ENCODE measurements around the gene CAMK1.
"Not testable (repeated sequence)": the region's sequence is repeated elsewhere in the genome, so short reads cannot be mapped to it uniquely, and the experiment has no call there.

CAMK1 gene

DNA sequence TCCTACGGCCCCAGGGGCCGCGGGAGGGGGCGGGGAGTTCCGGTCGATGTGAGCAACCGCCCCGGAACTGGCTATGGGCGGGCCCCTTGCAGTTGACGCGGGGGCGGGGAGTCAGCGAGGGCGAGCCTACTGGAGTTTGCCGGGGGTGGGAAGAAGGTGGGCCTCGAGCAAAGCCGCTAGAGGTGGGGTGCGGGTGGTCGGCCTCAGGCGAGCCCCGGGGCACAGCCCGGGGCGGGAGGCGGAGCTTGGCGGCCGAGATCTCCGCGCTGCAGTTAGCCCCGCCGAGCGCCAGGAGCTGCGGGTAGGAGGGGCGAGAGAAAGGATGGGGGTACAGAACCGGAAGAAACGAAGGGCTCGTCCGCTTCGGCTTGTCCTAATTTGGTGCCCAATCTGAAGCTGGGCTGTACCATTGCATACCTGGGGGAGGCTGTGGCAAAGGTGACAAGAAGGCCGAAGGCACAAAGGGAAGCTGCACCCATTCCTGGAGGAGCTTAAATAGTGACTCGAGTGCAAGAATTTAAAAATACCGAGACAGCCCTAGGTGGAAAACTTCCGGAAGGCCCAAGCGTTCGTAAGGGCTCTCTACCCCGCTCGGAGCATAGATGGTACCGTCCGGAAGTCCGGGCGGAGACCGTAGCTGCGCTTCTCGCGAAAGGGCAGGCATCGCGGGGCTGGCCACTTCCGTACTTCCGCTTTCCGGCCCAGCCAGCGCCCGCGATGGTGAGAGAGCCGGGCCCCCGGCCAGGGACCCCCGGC lies 22.8 kb upstream of the CAMK1 start, which contains the start of the genes ARPC4 and TADA3:
ARPC4 (plus strand) TSS at position 678 of the 756 bp plus-strand sequence; CDS start at position 718, 40 bp downstream.
TADA3 (minus strand) TSS at position 69 of the 756 bp plus-strand sequence. CDS start 1,007 bp downstream, outside the sequence.
- peak; percentile 97 for DNase-seq

DNA sequence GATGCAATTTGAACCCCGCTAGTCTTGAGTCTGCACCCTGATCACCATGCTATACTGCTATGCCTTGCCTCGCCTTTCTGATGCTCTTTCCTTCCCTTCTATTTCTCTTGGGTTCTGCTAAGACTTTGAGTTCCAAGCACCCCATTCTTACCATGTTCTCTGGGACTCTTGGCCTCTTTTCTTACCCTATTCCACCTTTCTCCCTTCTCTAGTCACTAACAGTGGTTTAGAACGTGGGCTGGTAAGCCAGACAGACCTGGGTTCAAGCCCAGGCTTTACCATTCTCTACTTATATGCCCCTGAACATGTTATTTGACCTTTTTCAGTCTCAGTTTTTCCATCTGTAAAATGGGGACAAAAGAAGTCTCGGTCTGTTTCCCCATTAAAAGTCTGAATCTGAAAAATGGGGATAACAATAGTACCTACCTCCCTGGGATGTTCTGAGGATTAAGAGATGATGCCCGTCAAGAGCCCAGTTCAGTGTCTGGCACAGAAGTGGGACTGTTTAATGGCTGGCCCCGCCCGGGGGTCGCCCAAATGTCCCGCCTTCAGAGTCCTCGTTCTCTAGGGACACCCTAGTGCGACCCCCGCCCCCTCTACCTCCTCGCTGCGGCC lies 22.1 kb upstream of the CAMK1 start:
- no peak for DNase-seq

DNA sequence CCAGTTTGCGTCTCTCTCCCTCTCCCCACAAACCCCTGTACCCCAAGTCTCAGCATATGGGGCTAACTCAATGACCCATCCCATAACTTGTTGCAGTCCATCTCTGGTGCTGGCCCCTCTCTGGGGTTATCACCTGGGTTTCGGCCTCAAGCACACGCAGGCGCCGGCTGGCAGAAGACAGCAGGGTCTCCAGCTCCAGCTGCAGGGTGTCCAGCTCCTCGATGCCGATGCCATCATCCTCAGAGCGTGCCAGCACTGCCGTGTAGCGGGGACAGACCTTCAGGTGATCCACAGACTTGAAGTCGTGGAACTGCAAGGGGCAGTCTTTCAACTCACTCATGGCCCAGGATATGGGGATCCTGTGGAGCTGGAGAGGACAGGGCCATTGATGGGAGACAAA lies 21.4 kb upstream of the CAMK1 start:
- DNase-seq = no peak

DNA sequence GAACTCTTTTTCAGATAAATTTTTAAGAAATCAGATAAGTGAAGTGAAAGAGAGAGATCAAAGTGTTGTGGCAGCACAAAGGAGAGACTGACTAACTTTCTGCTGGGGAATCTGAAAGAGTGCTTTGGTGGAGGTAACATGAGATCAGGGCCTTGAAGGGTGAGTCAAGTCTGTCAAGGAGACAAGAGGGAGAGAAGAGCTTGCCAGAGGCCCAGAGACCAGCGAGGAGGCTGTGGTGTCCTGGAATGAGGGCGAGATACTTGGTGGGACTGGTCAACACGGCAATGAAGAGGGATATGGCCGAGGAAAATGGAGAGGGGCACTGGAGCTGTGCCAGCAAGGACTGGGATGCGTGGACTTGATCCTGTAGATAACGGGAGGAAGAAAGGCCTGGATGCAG lies 18.0 kb upstream of the CAMK1 start:
- DNase-seq = no peak

DNA sequence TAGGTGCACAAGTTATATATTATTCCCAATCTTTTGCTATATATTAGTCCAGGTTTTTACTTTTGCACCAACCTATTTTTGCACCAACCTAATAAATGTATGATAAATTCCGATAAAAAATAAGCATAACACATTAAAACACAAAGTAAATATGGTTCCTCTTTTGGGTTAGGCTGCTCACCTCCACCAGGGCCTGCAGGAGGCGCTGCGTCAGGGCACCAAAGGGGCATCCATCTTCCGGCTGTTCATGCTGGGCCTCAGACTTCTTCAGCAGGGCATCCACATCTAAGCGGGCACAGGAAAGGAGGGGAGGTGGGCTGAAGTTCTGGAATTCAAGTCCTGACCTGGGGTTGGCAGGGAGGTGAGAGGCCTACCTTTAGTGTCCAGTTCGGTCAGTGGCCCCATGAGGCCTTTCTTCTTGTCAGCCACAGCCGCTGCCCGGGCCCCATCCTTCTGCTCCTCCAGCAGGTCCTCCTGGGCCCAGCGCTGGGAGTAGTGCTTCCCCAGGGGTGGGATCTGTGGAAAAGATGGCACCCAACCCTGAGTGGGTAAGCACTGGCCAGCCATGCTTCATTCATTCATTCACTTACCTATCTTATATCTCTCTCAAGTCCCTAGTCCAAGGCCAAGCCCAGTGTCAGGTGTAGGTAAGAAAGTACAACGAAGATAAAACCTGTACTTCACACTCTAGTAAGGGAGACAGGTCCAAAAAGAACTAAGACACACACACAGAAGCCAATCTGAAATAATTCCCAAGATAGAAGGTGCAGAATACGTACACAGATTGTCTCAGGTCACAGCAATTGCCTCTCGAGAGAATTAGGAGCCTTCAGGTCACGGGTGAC lies 17.3 kb upstream of the CAMK1 start:
- no peak for DNase-seq

DNA sequence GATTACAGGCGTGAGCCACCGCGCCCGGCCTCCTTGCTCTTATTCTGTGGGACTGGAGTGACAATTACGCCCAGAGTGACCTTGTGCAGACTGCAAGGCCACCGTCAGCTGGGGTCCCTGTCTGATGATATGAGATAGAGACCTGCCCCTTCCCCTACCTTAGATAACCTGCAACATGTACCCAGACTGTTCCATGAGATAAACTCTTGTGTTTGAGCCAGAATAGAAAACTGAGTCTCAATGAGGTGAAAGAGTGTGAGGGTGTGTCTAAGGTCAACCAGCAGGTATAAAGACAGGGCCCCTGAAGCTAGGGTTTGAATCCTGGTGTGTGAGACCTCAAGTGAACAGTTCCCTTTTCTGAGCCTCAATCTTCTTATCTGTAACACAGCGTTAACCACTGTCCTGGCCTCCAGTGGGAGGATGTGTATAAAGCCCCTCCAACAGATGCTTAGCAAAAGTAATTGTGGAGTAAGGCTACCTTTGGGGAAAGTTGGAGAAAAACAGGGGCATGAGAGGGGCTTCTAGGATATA lies 16.5 kb upstream of the CAMK1 start:
- DNase-seq = no peak

DNA sequence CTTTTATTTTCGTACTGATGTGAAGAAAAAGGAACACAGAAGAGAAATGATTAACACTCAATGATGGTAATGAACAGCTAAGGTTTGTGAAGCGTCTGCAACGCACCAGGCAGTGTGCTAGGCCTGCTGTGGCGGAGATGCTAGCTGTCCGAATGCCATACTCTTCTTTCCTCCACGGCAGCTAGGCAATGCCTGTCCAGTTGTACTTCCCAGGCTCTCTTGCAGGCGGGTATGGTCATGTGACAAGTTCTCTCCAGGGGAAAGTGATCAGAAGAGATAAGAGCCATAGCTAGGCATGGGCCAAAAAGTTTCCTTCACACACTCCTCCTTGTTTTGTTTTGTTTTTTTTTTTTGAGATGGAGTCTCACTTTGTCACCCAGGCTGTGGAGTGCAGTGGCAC lies 15.9 kb upstream of the CAMK1 start:
- DNase-seq = no peak

DNA sequence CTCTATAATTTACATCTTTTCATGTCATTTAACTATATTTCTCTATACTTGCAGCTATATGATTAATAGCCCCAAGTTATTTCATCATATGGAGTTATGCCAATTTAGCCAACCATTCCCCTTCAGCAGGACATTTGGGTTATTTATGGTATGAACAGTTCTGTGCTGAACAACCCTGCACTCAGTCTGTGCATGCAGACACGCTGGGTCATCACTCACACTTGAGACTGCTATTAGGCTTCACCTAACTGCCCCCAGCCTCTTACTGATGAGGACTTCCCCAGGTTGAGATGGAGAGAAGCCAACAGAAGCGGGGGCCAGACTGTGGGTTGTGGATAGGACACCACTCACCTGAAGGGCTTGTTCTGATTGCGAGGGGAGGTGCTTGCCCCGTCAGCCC lies 15.2 kb upstream of the CAMK1 start:
- DNase-seq = peak; percentile 69

DNA sequence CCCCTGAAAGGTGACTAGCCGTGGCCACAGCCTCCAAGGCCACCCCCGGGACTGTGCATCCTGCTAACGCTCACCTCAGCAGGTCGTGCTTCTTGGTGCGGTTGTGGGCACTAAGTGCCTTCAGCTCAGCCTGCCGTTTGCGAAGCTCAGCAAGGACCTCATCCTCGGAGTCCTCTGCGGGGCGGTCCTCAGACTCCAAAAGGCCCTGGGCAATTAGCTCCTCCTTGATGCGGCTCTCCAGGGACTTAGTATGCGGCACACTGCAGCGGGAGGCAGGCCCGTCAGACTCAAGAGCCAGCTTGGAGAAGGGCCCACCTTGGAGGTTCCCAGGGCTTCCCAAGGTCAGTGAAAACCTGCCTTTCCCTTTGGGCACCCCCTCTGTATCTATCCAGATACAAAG lies 14.2 kb upstream of the CAMK1 start:
- no peak for DNase-seq

DNA sequence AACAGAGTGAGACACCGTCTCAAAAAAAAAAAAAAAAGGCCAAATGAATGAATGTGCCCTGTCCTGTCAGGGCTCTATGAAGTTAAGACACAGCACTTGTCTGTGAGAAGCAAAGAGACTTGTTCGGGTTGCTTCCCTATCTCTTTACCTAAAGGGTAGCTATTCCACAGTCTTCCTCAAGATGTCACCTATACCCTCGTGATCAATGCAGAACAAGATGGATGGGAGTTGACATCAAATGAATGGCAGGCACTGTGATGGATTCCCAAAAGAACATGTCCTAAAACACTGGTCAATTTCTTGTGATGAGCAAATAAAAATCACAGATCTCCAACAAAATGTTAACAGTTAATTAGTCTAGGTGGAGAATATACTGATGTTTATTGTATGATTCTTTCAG lies 13.0 kb upstream of the CAMK1 start:
- DNase-seq = no peak

DNA sequence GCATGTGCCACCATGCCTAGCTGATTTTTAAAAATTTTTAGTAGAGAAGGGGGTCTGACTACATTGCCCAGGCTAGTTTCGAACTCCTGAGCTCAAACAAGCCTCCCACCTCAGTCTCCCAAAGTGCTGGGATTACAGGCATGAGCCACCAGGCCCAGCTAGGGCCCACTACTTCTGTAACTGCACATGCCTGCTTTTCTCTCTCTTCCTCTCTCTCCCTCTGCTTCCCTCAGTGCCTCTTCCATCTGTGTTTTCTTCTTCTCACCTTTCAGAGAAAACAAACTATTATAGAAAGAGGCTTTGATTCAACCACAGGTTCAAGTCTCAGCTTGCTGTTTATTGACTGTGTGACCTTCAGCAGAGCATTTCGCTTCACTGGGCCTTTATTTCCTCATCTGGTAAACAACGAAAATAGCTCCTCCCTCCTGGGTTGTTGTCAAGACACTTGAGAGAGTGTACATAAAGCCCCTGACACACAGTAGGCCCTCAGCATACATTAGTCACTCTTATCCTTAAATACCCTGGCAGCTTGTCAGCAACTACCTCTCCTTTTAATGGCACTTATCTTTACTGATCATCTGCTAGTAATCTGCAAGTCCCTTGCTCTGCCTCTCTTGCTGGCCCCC lies 12.3 kb upstream of the CAMK1 start:
- no peak for DNase-seq

DNA sequence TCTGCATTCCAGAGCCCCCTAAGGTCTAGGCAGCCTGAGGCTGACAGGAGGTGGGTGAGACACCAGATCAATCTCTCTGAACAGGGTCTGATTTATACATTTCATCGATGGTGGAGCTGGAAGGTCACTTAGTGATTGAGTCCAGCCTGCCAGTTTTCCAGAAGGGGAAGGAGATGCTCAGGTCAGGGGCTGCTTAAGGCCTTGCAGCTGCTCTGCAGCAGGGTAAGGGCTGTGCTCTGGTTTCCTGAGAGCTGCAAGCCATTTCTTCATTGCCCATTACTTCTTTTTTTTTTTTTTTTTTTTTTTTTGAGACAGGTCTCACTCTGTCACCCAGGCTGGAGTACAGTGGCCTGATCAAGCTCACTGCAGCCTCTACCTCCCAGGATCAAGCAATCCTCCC lies 11.8 kb upstream of the CAMK1 start:
- no peak for DNase-seq

DNA sequence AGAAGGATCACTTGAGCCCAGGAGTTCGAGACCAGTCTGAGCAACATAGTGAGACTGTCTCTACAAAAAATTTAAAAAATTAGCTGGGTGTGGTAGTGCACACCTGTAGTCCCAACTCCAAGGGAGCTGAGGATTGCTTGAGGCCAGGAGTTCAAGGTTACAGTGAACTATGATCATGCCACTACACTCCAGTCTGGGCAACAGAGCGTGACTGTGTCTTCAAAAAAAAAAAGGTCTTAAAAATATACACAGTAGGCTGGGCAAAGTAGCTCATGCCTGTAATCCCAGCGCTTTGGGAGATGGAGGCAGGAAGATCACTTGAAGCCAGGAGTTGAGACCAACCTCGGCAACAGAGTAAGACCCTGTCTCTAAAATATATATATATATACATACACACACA lies 11.2 kb upstream of the CAMK1 start:
- DNase-seq = no peak

DNA sequence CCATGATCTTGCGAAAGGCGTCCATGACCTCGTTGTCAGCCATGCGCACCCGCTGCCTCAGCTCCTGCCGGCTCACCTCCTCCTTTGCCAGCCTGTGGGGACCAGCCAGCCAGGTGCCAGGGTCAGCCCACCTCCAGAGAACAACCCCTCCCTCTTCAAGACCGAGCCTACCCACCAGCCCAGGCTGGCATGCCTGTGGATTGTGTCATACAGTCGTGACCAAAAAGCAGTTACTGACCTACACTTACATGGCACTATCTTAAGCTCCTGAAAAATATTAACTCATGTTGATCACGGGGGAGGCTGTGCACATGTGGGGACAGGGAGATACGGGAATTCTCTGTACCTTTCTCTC lies 10.7 kb upstream of the CAMK1 start:
- DNase-seq = no peak

DNA sequence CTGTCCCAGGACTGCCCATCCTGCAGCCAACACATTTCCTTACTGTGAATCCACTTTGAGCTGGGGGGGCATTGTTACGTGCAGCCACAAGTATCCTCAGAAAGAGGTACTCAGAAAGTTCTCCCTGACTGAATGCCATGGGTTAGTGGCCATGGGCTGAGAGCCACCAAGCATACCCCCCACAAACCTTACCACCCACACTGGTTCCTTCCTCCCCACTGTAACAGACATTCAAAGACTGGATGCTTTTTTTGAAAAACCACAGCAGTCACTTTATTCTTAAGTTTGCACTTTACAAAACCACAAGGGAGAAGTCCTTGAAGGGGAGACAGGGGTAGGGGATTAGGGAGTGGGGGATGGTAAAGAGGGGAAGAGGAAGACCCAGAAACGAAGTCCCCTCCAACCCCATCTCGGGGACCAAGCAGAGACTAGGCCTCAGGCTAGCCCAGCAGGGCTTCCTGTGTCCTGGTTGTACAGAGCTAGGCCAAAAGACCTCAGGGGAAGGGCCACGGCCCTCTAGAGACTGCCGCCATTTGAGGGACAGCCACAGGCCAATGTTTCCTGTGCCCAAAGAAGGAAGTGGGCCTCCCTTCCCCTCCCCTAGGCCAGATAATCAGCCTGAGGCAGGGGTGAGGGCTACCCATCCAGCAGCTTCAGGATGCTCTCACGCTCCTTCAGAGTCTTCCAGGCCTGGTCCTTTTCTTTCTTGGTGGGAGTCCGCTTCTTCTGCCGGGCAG lies 10.1 kb upstream of the CAMK1 start:
- no peak for DNase-seq

DNA sequence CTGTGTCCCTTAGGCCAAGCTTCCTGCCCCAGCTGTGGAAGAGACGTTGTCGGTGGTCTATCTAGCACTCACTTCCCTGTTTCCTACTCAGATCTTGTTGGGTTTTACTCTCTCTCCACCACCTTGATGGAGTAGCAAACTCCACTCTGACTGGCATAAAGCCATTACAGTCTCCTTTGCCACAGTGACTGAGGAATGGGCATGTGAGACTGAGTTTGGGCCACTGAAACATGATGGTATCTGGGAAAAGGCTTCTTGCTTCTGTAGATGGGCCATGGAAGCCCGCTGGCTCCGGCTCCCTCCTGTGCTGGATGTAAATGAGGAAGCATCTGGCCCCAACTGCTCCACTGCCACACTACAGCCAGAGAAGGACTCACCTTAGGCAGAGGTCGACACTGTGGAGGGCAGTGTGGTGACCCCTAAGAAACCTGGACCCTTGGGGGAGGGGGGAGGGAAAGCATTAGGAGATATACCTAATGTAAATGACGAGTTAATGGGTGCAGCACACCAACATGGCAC lies 9.4 kb upstream of the CAMK1 start:
- no peak for DNase-seq

DNA sequence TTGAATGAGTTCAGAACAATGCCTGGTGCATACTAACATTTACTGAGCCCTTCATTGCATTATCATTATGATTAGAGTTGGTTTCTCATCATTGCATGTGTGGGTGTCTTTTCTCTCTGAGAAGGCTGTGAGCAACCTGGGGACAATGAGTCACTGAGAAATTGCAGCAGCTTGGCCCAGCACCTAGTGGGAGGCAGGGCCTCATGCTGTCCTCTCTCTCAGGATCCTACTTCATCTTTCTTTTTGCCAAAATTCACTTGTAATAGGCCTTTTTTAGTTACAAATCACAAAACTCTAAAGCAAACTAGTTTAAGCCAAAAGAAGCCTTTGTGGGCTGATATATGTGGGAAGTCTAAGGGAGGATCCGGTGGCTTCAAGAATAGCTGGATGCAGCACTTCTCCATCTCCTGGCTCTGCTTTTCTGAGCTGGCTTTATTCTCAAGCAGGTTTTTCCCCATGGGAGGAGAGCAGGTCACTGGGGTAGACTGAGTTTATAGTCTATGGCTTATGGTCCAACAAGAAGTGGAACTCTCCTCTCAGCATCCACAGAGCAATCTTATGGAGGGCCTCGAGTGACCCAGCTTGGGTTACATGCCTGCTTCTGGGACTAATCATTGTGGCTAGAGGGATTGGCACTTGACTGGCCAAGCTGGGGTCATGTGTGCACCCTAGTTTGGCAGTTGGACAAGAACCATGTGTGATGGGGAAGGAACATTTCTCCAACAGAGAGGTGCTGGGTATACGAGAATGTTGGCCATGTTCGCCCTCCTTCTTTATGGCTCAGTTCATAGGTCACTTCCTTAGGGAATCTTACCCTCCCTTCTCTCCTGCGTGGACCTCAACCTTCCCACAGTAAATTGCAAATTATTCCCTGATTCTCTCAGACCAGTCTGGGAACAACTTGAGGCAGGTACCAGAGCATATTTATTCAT lies 8.7 kb upstream of the CAMK1 start:
- DNase-seq = peak; percentile 75

DNA sequence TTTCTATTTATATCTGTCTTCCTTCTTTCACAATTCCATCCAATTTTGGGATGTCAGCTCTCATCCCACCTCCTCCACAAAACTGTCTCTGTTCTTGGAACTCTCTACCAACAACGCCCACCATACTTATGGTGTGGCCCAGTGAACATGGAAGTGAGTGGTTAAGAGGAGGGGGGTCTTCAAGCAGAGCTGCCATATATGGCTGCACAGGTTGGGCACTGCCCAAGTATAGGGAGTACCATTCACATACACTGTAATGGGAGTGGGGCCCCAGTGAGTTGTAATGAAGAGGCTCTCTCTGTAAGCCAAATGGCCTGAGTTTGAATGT lies 7.9 kb upstream of the CAMK1 start:
- no peak for DNase-seq

DNA sequence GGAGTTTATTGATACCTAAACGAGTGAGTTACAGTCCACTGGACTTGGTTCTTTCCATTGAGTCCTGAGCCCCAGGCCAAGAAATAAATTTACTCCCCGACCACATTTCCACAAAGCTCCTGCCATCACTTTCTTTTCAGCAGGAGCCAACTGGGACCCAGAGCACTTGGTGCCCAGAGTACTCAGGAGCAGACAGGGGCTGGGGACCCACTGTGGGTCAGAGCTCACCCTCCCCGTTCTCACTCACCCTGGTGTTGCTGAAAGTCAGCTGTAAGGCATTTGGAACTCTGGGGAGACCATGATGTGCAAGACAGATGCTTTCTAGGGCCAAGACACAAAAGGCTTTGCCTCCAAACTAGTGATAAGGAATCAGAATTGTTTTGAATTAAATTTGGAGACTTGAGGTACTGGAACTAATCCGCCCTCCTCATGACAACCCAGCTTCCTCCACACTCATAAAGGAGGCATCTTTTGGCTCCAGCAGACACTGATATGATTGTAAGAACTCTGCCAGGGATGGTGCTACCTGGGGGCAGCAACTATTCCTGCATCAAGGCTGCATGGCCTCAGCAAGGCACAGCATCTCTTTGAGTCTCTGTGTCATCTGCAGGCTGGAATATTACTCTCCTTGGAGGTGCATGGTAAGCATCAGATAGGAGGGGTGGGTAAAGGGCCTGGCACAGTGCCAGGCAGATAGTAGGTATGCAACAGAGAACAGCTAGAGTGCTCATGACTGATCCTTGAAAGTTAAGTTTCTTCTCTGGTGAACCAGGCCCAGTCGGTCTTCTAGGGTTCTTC lies 7.3 kb upstream of the CAMK1 start:
- no peak for DNase-seq

DNA sequence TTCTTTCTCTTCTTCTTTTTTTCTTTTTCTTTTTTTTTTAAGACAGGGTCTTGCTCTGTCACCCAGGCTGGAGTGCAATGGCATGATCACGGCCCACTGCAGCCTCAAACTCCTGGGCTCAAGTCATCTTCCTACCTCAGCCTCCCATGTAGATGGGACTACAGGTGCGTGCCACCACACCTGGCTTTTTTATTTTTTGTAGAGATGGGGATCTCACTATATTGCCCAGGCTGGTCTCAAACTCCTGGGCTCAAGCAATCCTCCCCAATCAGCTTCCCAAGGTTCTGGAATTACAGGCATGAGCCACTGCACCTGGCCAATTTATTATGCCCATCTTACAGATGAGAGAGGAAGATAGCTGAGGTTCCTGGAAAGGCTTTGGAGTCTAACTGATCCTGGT lies 1.3 kb upstream of the CAMK1 start:
- not testable (repeated sequence) for DNase-seq

Measured in fibroblast of upper back skin (primary cell).